Measurements from ENCODE around the gene XAGE2.
A peak's percentile ranks its signal among the peaks of the same experiment; 100 is the strongest.

XAGE2 gene

GRCh38 chrX:52424656-52425055 is 55.8 kb downstream of the XAGE2 start:
- no peak for TF ChIP-seq CTCF (conservative IDR thresholded peaks at IDR 0.05; ENCODE audit: low read depth, low read length)
- no peak overlapping the region for H3K4me3 ChIP-seq (ENCODE audit: low read depth, low read length)
- peak; percentile 26 for DNase-seq (ENCODE audit: low read depth)

Data from choroid plexus epithelial cell (primary cell).